ENCODE data around the gene NXPE3. TPM values are rescaled to one million over a fixed set of nuclear protein-coding genes. Genes with fewer than 3 reads are reported as not detected.

The NXPE3 gene
- total and polyA plus RNA-seq, 10 of the 15 experiments (the other 5 are each of a cell fraction or from before 2014, with no cell fraction given): 2.0 to 8.7 (median 5.2) TPM

- TF ChIP-seq IRF5 (IDR thresholded peaks at IDR 0.05; ENCODE audit: borderline replicate concordance) (no peak), TARDBP (IDR thresholded peaks at IDR 0.05; ENCODE audit: borderline replicate concordance) (no peak), USF2 (IDR thresholded peaks at IDR 0.05; ENCODE audit: borderline replicate concordance, low read depth, low read length) (no peak), BCLAF1 (IDR thresholded peaks at IDR 0.05) (0 out of 2 replicates have a peak, but pooled peaks have one; percentile 39), RAD51 (IDR thresholded peaks at IDR 0.05) (no peak), NKRF (conservative IDR thresholded peaks at IDR 0.05) (peak; percentile 90), ZBTB40 (IDR thresholded peaks at IDR 0.05; ENCODE audit: borderline replicate concordance) (no peak), IKZF2 (IDR thresholded peaks at IDR 0.05) (peak; percentile 12 to 17; a peak in 1 of 4 replicates), PKNOX1 (IDR thresholded peaks at IDR 0.05) (no peak), ATF2 (IDR thresholded peaks at IDR 0.05; ENCODE audit: low read length) (no peak), NR2F1 (conservative IDR thresholded peaks at IDR 0.05) (peak; percentile 79), NRF1 (conservative IDR thresholded peaks at IDR 0.05; ENCODE audit: low read depth, low read length) (no peak), TCF12 (IDR thresholded peaks at IDR 0.05; ENCODE audit: low read depth, low read length) (peak; percentile 77; the same call in 1 of the 2 replicates), RBBP5 (conservative IDR thresholded peaks at IDR 0.05) (no peak)
These were observed 70.0 kb downstream of the NXPE3 start, which contains the start of gene NFKBIZ (continued) for GRCh38 chr3:101848754-101849713.
